Activated CD8-positive, alpha-beta memory T cell treated with anti-CD3 and anti-CD28 coated beads, Interleukin-2, amount 50 U/mL, for 1 hour (primary cell): ENCODE measurements around the gene MRPL19.
"Not testable (repeated sequence)": the region's sequence is repeated elsewhere in the genome, so short reads cannot be mapped to it uniquely, and the experiment has no call there.

ENCODE experiments used
- DNase-seq: peaks from one replicate; pipeline ENCODE4 v3.0.0-alpha.2; 2020; ENCODE audit errors: extremely low read depth

MRPL19 gene

DNA sequence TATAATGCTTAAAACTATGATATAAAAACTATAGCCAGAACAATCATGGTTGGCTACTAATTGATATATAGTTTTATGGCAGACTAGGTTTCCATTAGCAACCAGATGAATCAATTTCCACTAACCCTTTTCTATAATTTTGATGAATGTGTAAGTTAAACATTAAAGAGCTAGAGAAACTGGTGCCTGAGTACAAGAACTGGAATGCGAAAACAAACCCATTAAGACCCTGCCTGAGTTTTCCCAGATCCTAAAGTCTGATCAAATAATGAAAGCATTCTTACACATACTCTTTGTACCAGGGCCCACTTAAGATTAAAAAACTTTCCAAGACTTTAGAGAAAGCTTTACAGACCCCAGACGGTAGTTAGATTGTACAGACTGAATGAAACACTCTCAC, 21.3 kb downstream of the MRPL19 start:
- no peak for DNase-seq

DNA sequence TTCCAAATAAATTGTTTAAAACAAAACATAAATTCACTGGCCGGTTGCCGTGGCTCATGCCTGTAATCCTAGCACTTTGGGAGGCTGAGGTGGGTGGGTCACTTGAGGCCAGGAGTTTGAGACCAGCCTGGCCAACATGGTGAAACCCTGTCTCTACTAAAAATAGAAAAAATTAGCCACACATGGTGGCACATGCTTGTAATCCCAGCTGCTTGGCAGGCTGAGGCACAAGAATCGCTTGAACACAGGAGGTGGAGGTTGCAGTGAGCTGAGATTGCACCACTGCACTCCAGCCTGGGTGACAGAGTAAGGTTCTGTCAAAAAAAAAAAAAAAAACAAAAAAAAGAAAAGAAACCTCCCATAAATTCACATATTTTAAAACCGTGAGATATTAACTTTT, 28.8 kb downstream of the MRPL19 start:
- DNase-seq, result not testable (repeated sequence)

DNA sequence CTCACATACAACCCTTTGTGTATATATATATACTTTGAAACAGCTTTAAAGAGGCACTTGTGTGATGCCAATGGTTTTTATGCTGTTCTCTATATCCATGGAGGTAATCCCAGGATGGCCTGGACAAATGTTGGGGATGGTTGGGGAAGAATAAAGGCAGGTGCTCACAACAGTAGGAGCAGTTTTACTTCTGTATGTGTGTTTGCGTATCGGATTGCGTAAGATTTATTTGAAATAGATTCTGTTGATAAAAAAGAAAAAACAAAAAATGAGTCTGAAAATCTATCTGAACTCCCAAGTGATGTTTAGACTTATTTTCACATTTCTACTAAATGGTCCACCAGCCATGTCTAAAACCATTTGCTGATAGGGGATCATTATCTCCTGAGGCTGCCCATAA, 29.3 kb downstream of the MRPL19 start:
- DNase-seq, result no peak

DNA sequence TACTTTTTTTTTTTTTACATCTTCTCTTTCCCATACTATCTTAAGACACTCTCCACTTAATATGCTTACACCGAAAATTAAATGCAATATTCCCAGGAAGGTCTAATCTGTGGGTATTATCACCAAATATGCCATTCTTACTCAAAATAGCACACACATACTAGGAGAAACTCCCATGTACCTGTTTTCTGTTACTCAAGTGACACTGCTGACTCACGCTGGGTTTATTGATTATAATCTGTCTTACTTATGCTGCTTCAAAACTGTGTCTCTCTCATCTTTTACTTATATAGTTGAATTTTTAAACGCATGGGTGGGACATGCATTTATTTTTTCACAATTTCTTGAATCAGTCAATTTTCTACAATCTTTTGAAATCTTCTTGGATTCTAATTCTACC, 29.9 kb downstream of the MRPL19 start:
- no peak for DNase-seq

DNA sequence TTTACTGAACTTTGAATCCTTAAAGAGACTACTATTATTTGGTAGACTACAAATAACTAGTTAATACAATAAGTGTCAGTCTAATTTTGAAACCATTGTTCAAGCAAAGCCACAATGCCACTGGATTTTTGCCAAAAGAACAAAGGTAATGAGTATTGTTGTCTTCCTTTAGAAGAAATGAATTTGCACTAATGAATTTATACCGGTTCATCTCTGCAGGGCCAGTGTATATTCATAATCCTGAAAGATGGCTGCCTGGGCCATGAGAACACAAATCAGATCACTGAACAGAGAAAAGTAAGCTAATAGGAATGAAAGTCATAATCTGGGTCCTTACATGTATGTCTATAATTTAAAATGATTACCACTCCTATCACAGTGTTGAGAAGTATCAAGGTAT, 33.0 kb downstream of the MRPL19 start:
- no peak for DNase-seq

DNA sequence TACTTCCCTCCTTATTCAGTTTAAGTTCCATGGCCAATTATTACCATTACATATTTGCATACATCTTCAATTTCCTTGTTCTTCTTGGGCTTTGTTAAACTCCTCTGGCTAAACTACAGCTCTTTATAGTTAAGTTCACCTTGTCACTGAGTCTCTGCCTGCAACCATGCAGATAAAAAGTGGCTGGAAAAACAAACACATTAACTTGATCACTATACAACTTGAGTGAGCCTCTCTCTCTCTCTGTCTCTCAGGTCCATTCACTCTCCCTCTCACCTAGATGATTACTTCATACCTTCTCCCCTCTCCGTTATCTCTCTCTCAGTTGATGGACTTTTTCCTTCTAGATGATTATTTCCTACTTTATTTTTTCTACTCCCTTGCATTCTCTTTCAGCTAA, 33.8 kb downstream of the MRPL19 start:
- no peak for DNase-seq

DNA sequence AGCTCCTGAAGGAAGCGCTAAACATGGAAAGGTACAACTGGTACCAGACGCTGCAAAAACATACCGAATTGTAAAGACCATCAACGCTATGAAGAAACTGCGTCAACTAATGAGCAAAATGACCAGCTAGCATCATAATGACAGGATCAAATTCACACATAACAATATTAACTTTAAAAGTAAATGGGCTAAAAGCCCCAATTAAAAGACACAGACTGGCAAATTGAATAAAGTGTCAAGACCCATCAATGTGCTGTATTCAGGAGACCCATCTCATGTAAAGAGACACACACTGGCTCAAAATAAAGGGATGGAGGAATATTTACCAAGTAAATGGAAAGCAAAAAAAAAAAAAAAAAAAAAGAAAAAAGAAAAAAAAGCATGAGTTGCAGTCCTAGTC, 36.8 kb downstream of the MRPL19 start:
- DNase-seq, result not testable (repeated sequence)

DNA sequence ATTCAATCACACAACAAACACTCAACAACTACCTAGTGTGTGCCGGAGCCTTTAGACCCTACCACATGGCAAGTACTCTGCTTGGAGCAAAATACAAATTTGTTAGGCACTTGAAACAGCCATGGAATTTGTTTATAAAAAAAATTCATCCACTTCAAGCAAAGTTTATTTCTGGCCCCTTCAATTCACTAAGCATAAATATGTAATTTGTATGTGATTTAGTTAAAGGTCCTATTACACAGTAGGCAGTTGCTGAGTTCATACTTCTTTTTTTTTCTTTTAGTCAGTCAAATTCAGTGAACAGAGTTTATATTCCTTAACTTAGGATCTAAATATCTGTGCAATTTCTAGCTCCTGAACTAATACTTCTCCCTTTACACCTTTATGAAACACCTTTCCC, 41.6 kb downstream of the MRPL19 start:
- DNase-seq, result no peak

DNA sequence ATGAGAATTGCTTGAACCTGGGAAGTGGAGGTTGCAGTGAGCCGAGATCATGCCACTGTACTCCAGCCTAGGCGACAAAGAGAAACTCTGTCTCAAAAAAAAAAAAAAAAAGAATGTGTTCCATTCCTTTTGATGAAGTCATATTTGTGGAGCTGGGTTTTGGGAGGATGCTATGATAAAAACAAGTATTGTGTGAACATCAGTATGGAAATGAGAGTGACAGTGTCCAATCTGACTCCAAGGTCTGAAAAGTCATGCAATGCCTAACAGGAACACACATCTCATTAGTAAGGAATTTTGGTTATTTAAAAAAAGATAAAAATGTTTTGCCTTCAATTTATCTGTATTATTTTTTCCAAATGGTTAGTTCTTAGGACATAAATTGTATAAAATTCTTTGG, 52.3 kb downstream of the MRPL19 start:
- DNase-seq, result no peak

DNA sequence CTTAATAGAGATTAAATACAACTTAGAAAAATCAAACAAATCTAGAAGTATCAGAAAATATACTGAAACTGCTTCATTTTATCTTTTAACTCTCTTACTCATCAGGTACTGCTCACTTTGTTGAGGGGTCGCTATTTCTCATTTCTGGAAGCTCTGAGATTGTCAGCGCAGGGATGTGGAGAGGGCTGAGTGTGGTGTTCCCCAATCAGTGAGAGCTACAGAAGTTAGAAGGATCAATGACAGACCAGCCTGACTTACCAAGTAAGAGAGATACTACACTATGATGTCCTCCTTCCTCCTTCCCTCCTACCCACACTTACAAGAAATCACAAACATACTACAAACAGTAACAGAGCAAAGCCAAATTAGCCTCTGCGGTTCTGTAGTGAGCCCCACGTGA, 56.0 kb downstream of the MRPL19 start:
- no peak for DNase-seq

DNA sequence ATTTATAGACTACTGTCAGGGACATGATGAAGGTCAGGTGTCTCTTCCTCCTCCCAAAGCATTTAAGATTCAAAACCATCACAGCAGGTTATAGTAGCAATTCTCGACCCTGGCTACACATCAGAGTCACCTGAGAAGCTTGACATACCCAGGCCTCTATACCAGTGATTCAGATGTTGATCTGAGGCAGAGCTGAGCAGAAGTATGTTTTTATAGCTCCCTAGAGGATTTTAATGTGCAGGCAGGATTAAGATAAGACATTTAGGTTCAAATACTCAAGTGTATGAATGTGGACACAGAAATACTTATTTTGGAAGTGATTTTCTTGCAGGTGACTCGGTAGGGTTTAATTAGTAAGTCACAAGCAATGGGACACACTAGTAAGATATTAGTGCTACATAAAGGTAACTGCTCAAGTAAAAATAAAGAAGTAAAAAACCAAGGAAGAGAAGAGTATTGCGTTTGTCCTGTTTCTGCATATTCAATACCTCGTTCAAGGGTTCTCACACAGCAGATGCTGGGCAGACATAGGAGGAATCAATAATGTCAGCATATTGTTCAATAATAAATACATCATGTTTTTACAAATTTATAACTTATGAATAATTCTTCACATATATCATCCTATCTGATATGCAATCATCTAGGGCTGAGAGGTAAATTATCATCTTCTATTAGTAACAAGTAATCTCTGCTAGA, 57.2 kb downstream of the MRPL19 start:
- DNase-seq, result no peak

DNA sequence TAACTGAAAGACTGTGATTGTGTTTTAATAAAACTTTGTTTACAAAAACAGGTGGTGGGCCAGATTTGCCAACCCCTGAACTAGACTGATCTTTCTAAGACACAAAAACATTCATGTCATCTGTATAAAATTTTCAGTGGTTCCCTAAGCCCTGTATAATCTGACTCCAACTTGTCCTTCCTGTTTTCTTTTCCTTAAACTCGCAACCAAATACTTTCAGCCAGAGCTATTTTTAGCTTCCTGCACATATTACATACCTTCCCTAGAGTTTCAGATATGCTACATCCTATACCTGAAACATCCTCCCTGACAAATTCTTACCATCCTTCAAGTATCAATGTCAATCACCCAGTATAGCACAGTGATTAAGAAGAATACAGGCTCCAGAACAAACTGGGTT, 59.3 kb downstream of the MRPL19 start:
- no peak for DNase-seq

DNA sequence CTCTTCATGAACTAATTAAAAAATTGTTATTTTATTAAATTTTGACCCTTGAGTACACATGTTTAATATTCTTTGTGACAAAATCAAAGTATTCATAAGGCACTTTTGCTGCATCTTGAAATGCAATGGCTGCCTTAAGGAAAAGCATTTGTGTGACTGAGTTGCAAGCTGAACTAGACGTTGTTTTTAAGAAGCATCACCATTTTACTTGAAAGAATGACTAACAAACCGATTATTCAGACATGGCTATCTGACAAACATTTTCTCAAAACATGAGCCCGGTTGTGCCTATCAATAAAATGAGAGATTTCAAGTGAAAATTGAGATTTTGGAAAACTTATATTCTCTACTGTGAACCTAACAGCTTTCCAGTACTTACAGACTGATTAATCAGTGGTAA, 61.3 kb downstream of the MRPL19 start:
- no peak for DNase-seq

DNA sequence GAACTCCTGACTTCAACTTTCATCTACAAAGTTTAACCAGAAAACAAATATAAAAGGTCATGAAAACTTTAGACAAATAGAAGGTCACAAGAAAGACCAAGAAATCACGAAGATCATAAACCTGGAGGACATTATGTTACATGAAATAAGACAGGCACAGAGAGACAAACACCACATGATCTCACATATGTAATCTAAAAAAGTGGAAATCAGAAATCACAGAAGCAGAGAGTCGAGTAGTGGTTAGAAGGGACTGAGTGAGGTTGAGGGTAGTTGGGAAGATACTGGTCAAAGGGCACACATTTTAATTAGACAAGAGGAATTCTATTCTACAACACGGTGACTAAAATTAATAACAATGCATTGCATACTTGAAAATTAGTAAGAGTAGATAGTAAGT, 62.7 kb downstream of the MRPL19 start:
- DNase-seq, result no peak

DNA sequence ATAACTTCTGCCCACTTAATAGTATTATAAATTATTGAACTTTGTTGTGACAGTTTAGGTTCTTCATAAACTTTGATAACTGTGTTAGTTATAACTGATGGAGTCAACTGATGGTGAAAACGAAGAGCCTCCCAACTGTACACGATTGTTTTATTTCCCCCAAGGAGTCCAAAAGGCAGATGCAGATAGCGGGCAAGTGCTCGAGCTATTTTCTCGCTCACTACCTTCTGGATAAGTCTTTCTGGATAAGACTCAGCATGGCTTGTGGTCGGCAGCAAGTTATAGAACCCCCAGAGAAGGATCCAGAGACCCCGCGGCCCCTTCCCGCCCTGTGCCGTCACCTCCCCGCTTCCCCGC, 63.6 kb downstream of the MRPL19 start:
- DNase-seq, result no peak

DNA sequence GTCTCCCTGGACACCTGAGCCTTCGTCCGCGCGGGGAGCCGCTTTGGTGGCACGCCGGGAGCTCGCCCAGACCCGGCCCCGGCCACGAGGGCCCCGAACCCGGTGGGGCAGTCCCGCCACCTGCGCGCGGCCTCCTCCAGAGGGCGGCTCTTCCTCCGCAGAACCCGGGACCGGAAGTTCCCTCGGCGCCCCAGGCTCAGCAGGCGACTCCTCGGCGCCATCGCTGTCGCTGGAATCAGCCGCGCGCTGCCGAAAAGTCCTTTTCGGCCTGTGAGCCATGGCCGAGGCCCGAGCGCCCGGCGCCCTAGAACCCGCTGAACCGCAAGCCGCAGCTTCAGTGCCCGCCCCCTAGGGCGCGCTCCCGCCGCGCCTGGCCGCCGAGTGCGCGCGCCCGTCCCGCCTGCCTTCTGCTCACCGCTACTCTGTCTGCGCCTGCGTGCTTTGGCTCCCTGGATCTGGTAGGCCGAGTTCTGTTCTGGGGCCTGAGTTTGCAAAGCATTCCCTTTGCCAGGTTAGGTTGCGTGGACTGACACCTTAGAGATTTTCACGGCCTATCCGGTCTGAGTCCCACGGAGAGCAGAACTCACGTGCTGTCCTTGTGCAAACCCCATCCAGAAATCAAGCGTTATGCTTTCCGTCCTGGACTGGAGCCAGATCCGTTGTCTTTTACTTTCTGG, 64.1 kb downstream of the MRPL19 start, which contains the start of gene GCFC2:
Gene GCFC2, minus strand, starts transcription at position 339 of the 677 bp plus-strand sequence. Its CDS starts 60 bp downstream, at position 279.
- peak; percentile 54 for DNase-seq

DNA sequence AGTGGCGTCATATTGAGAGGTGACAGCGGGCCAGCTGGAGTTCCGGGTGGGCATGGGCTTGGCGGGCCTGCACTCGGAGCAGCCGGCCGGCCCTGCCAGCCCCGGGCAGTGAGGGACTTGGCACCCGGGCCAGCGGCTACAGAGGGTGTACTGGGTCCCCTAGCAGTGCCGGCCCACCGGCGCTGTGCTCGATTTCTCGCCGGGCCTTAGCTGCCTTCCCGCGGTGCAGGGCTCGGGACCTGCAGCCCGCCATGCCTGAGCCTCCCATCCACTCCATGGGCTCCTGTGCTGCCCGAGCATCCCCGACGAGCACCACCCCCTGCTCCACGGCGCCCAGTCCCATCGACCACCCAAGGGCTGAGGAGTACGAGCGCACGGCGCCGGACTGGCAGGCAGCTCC, 65.0 kb downstream of the MRPL19 start:
- not testable (repeated sequence) for DNase-seq

DNA sequence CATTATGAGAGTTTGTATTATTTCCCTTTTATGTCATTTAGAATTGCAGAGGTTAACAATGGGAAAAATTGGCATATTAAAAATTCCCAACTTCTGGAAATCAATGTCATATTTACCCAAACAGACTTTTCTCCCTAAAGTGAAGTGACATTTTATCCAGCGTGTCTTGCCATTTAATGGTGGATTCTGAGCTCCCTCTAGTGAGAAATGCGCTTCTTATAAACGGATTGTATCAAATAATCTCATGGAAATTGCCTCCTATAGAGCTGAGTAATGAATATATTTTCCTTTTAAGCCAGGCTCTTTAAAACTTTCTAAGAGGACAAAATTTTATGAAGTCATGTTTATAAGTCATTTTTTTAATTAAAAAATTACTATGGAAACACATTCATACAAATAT, 69.8 kb downstream of the MRPL19 start:
- DNase-seq, result no peak

DNA sequence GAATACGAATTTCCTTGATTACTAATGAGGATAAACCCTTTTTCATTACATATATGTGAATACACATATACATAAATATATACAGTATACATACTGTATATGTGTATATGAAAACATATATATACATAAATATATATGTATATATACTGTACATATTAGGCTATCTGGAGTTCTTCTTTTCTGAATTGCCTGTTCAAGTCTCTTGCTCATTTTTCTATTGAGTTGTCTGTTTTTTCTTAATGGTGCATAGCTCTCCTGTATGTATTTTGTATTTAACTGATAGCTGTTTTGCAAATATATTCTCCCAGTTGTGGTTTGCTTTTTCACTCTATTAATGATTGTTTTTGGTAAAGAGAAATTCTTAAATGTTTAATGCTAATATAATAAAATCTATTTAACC, 73.0 kb downstream of the MRPL19 start:
- no peak for DNase-seq

DNA sequence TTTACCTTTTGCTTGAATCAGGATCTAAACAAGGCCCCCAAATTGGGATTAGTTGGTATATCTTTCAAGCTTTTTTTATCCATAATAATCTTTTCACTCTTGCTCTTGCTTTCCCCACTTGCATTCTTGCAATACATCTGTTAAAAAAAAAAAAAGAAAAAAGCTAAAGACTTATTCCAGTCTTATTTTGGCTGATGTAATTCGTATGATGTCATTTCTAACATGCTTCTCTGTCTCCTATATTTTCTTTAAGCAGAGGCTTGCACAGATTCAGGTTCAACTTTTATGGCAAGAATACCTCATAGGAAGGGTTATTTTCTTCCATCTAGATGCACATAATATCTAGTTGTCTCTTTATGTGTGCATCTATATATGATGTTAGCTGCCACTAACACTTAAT, 73.9 kb downstream of the MRPL19 start:
- no peak for DNase-seq

DNA sequence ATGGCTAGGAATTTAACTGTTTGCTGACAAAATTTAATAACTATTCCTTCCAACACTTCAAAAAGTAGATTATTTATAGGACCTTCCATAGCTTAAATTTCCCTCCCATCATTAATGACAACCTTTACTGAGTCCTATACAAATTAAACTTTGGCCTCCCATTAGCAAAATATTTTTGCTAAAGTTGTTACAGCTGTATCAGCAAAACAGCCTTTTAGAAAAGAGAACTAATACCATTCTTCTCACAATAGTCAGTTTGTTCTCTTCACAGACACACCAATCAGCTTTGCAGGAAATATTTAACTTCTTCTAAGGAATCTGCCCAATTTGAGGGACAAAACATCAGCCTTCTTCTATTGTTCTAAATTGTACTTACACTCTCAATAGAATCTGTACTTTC, 76.1 kb downstream of the MRPL19 start:
- no peak for DNase-seq

DNA sequence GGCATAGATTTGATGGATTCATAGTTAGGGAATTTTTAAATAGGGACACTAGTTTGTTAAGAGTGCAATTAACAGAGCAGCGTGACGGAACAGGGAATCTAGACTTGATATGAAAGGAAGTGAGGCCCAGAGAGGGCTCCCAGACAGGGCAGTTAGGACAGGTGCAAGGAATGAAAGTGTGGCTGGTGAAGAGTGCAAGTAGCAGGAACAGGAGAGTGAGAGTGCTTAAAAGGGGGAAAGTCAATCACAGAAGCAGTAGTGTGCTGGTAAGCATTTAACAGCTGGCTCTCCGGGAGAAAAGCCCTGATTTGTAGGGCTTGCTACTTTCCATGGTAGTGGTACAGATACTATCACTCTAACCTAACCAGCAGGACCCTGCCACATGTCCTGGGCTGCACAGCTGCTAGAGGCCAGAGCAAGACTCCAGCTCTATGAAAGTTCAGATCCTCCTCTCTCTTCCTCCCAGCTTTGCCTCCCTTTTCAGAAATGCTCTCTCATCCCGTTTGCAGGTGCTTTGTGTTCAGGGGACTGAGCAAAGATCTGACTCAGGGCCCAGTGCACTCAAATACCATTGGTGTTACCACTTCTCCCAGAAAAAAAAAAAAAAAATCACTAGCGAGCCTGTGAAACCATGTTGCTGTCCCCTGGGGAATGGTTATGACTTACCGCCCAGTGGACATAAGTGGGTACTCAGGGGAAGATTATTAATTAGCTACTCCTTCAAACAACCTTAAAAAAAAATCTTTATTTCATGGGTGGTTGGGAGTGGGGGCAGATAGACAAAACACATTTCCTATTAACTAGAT, 82.2 kb downstream of the MRPL19 start:
- no peak for DNase-seq

DNA sequence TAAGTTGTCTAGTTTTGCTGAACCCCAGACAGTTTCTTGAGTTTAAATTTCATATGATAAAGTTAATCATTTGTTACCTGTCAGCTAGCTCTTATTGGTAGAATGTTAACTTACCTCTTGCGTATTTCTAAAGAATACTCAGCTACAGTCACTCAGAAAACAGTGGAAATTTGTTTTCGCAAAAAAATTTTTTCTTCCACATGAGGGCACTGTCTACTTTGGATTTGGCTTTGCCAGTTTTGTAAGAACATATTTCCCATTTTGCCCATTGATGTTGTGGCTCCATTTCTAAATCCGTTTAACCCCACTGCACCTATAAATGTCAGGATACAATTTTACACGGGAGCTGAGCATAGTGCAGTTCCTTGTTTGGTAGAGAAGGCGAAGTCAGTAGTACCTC, 83.3 kb downstream of the MRPL19 start:
- DNase-seq, result no peak
